ENCODE results near the gene TOP3B.

The TOP3B gene

GRCh38 chr22:21992593-21993237, 10.1 kb upstream of the TOP3B start:
- in situ Hi-C loops (cut with HindIII; ENCODE audit: low pct_ligation_motif_present, low sequenced_read_pairs): no loop called here
- peaks cover 39% of the 10 kb centered on the region for H3K27me3 ChIP-seq (replicated peaks)

GRCh38 chr22:21991774-21992173, 9.2 kb upstream of the TOP3B start:
- Histone ChIP-seq H3K4me3 (ENCODE audit: low read depth, low read length) (no peak overlapping the region), H3K36me3 (replicated peaks) (no peaks in the 10 kb centered on the region), H3K27ac (no peak overlapping the region), H3K27me3 (replicated peaks) (peaks cover 42% of the 10 kb centered on the region)
- no peak for DNase-seq
- in situ Hi-C loops (cut with HindIII; ENCODE audit: low pct_ligation_motif_present, low sequenced_read_pairs): no loop called here
- TF ChIP-seq CTCF (IDR thresholded peaks at IDR 0.05; ENCODE audit: low read depth, low read length, missing control alignments): no peak

More at GRCh38 chr22:21992593-21993237, 10.1 kb upstream of the TOP3B start:
- no peak overlapping the region for H3K4me3 ChIP-seq (ENCODE audit: low read depth, low read length)
- no peaks in the 10 kb centered on the region for H3K36me3 ChIP-seq (replicated peaks)
- no peak overlapping the region for H3K27ac ChIP-seq
- DNase-seq: no peak
- TF ChIP-seq CTCF (IDR thresholded peaks at IDR 0.05; ENCODE audit: low read depth, low read length, missing control alignments): no peak

- no peak for TF ChIP-seq CTCF (IDR thresholded peaks at IDR 0.05; ENCODE audit: low read depth, low read length, missing control alignments)
- Histone ChIP-seq H3K4me3 (ENCODE audit: low read depth, low read length) (no peak overlapping the region), H3K27me3 (replicated peaks) (peaks cover 42% of the 10 kb centered on the region), H3K36me3 (replicated peaks) (no peaks in the 10 kb centered on the region), H3K27ac (no peak overlapping the region)
- DNase-seq: no peak
- in situ Hi-C loops (cut with HindIII; ENCODE audit: low pct_ligation_motif_present, low sequenced_read_pairs): no loop called here
Measured at GRCh38 chr22:21991304-21991596, 8.7 kb upstream of the TOP3B start.

GRCh38 chr22:21990445-21991303, 8.1 kb upstream of the TOP3B start:
- TF ChIP-seq CTCF (IDR thresholded peaks at IDR 0.05; ENCODE audit: low read depth, low read length, missing control alignments): no peak
- Histone ChIP-seq H3K4me3 (ENCODE audit: low read depth, low read length) (no peak overlapping the region), H3K27ac (no peak overlapping the region), H3K36me3 (replicated peaks) (no peaks in the 10 kb centered on the region), H3K27me3 (replicated peaks) (peaks cover 42% of the 10 kb centered on the region)
- in situ Hi-C loops (cut with HindIII; ENCODE audit: low pct_ligation_motif_present, low sequenced_read_pairs): no loop called here
- no peak for DNase-seq

- no peak overlapping the region for H3K27ac ChIP-seq
- no peak for TF ChIP-seq CTCF (IDR thresholded peaks at IDR 0.05; ENCODE audit: low read depth, low read length, missing control alignments)
- DNase-seq: no peak
- in situ Hi-C loops (cut with HindIII; ENCODE audit: low pct_ligation_motif_present, low sequenced_read_pairs): no loop called here
- no peak overlapping the region for H3K4me3 ChIP-seq (ENCODE audit: low read depth, low read length)
- H3K27me3 ChIP-seq (replicated peaks): peaks cover 43% of the 10 kb centered on the region
- no peaks in the 10 kb centered on the region for H3K36me3 ChIP-seq (replicated peaks)
Measured at GRCh38 chr22:21989049-21989448, 6.5 kb upstream of the TOP3B start.
